Naive thymus-derived CD4-positive, alpha-beta T cell (primary cell): ENCODE data around the gene GRIA3. TPM values are rescaled to one million over a fixed set of nuclear protein-coding genes. Genes with fewer than 3 reads are reported as not detected.

Experiments
- ATAC-seq: fragments of 150-1000 bp; cut with Tn5 transposase; 2 replicates; pipeline ENCODE4 v1.10.0; 2021; ENCODE audit warnings: mild to moderate bottlenecking, moderate library complexity
- CTCF ChIA-PET: fragments of 350-600 bp; sonication (Branson Sonifier 250); formaldehyde crosslinking; loops from one replicate; lab custom pipeline; 2021; ENCODE audit warnings: antibody characterized with exemption; lab: Charles Lee
- POLR2A ChIA-PET: fragments of 350-600 bp; sonication (Branson Sonifier 250); formaldehyde crosslinking; loops from one replicate; lab custom pipeline; 2021; ENCODE audit warnings: antibody characterized with exemption, inconsistent platforms; lab: Charles Lee
- DNase-seq, 9 donors: peaks; one replicate each; pipeline versions ENCODE4 v3.0.0 to v3.0.0-alpha.2; 2020 to 2022; ENCODE audit warnings: mixed read lengths in 1 of 9
- H3K27ac ChIP-seq: one replicate; pipeline ENCODE4 v1.7.0; 2013; ENCODE audit warnings: mild to moderate bottlenecking, low read depth, low read length, moderate library complexity
- H3K27me3 ChIP-seq, 2 donors: one replicate each; pipeline ENCODE4 v1.7.0; 2013; ENCODE audit warnings: low read length in 2 of 2, mild to moderate bottlenecking in 2 of 2, moderate library complexity in 2 of 2; ENCODE audit not compliant: control insufficient read depth in 2 of 2, insufficient read depth in 2 of 2
- H3K36me3 ChIP-seq, 3 experiments: 1 replicate in 2 of 3; 2 replicates in 1 of 3; pipeline ENCODE4 v1.7.0; 2013; ENCODE audit warnings: low read length in 3 of 3, mild to moderate bottlenecking in 3 of 3, moderate library complexity in 1 of 3; ENCODE audit not compliant: insufficient read depth in 3 of 3, control insufficient read depth in 2 of 3
- H3K4me1 ChIP-seq, 2 donors: one replicate each; pipeline ENCODE4 v1.7.0; 2013; ENCODE audit warnings: low read length in 2 of 2, mild to moderate bottlenecking in 2 of 2, moderate library complexity in 1 of 2; ENCODE audit not compliant: control insufficient read depth in 2 of 2, insufficient read depth in 2 of 2
- H3K4me3 ChIP-seq: 2 replicates; pipeline ENCODE4 v1.7.0; 2013; ENCODE audit warnings: mild to moderate bottlenecking, low read length
- H3K9me3 ChIP-seq, 3 experiments: 1 replicate in 2 of 3; 2 replicates in 1 of 3; pipeline ENCODE4 v1.7.0; 2013; ENCODE audit warnings: low read length in 3 of 3; ENCODE audit not compliant: control insufficient read depth in 2 of 3
- H3K27ac Mint-ChIP-seq, 9 donors: one replicate each; pipeline ENCODE4 v1.8.0; 2020 to 2022; ENCODE audit warnings: mixed read lengths in 9 of 9, mild to moderate bottlenecking in 8 of 9, moderate library complexity in 5 of 9, inconsistent platforms in 2 of 9
- H3K27me3 Mint-ChIP-seq, 5 donors: one replicate each; pipeline ENCODE4 v1.8.0; 2021 to 2022; ENCODE audit warnings: mixed read lengths in 5 of 5, mild to moderate bottlenecking in 1 of 5
- H3K36me3 Mint-ChIP-seq, 5 donors: one replicate each; pipeline ENCODE4 v1.8.0; 2020 to 2022; ENCODE audit warnings: mixed read lengths in 5 of 5, mild to moderate bottlenecking in 3 of 5, inconsistent platforms in 1 of 5
- H3K4me1 Mint-ChIP-seq, 7 donors: one replicate each; pipeline ENCODE4 v1.8.0; 2020 to 2022; ENCODE audit warnings: mixed read lengths in 7 of 7, mild to moderate bottlenecking in 3 of 7, inconsistent platforms in 1 of 7
- H3K4me3 Mint-ChIP-seq, 10 donors: one replicate each; pipeline ENCODE4 v1.8.0; 2020 to 2022; ENCODE audit warnings: mild to moderate bottlenecking in 10 of 10, mixed read lengths in 10 of 10, moderate library complexity in 6 of 10, inconsistent platforms in 2 of 10
- H3K9me3 Mint-ChIP-seq, 11 donors: one replicate each; pipeline ENCODE4 v1.8.0; 2020 to 2022; ENCODE audit warnings: mixed read lengths in 11 of 11, mild to moderate bottlenecking in 4 of 11, inconsistent platforms in 1 of 11, moderate library complexity in 1 of 11
- intact Hi-C, 2 donors: fragments of 100-400 bp; cut with micrococcal nuclease; formaldehyde crosslinking; loops; one replicate each; pipeline ENCODE4 v1.15.1; 2023
- polyA plus RNA-seq, 2 donors: library from polyadenylated mRNA; unstranded; fragments of 300-500 nt; fragmentation: Illumina TruSeq; gene quantifications; one replicate each; pipeline ENCODE4 v1.2.3, GENCODE V29; 2021
- total RNA-seq, 6 experiments: library from RNA in 5 of 6; stranded (reverse) in 5 of 6; gene quantifications; 1 replicate in 5 of 6; 2 replicates in 1 of 6; pipeline ENCODE4 v1.2.3 and lab custom pipeline; 2021 to 2026

GRIA3 gene
- total and polyA plus RNA-seq, 7 experiments from 2014 or later = not detected

GRCh38 chrX:123223409-123223808 is 39.3 kb downstream of the GRIA3 start:
- Histone ChIP-seq H3K36me3 (no peaks in the 10 kb centered on the region), H3K27ac (no peak overlapping the region), H3K4me1 (no peaks in the 10 kb centered on the region), H3K4me3 (no peak overlapping the region), H3K9me3 (no peaks in the 10 kb centered on the region), H3K27me3 (no peaks in the 10 kb centered on the region)
- H3K36me3 Mint-ChIP-seq = no peaks in the 10 kb centered on the region
- H3K4me1 Mint-ChIP-seq = peaks cover 0 to 2% (median 0%) of the 10 kb centered on the region in 7 donors
- intact Hi-C loops = no loop called here
- no peak overlapping the region for H3K27ac Mint-ChIP-seq
- CTCF ChIA-PET = no interaction called here
- DNase-seq (no peak), ATAC-seq (no peak)
- peaks cover 0 to 3% (median 0%) of the 10 kb centered on the region in 11 donors for H3K9me3 Mint-ChIP-seq
- POLR2A ChIA-PET = no interaction called here
- no peaks in the 10 kb centered on the region for H3K27me3 Mint-ChIP-seq
- H3K4me3 Mint-ChIP-seq = no peak overlapping the region

- intact Hi-C loops = no loop called here
- Mint-ChIP-seq H3K4me1 (no peaks in the 10 kb centered on the region), H3K4me3 (no peak overlapping the region), H3K36me3 (no peaks in the 10 kb centered on the region), H3K27ac (no peak overlapping the region), H3K9me3 (peaks cover 0 to 3% (median 0%) of the 10 kb centered on the region in 11 donors), H3K27me3 (no peaks in the 10 kb centered on the region)
- Histone ChIP-seq H3K9me3 (no peaks in the 10 kb centered on the region), H3K4me3 (no peak overlapping the region), H3K4me1 (no peaks in the 10 kb centered on the region), H3K36me3 (no peaks in the 10 kb centered on the region), H3K27me3 (no peaks in the 10 kb centered on the region), H3K27ac (no peak overlapping the region)
- no peak for ATAC-seq
- CTCF ChIA-PET = no interaction called here
- POLR2A ChIA-PET = no interaction called here
- no peak for DNase-seq
These were observed 39.8 kb downstream of the GRIA3 start for GRCh38 chrX:123223859-123224258.

GRCh38 chrX:123230798-123231197 is 46.7 kb downstream of the GRIA3 start:
- Histone ChIP-seq H3K27me3 (no peaks in the 10 kb centered on the region), H3K27ac (no peak overlapping the region), H3K9me3 (no peaks in the 10 kb centered on the region), H3K36me3 (no peaks in the 10 kb centered on the region), H3K4me1 (no peaks in the 10 kb centered on the region), H3K4me3 (no peak overlapping the region)
- no peak for ATAC-seq
- POLR2A ChIA-PET = no interaction called here
- Mint-ChIP-seq H3K4me3 (no peak overlapping the region), H3K4me1 (no peaks in the 10 kb centered on the region), H3K27me3 (no peaks in the 10 kb centered on the region), H3K27ac (no peak overlapping the region), H3K36me3 (no peaks in the 10 kb centered on the region), H3K9me3 (no peaks in the 10 kb centered on the region)
- DNase-seq = no peak
- intact Hi-C loops = no loop called here
- CTCF ChIA-PET = no interaction called here

- H3K9me3 Mint-ChIP-seq = peaks cover 0 to 1% (median 0%) of the 10 kb centered on the region in 11 donors
- Histone ChIP-seq H3K4me1 (no peaks in the 10 kb centered on the region), H3K27me3 (no peaks in the 10 kb centered on the region), H3K9me3 (no peaks in the 10 kb centered on the region), H3K27ac (no peak overlapping the region), H3K36me3 (no peaks in the 10 kb centered on the region), H3K4me3 (no peak overlapping the region)
- H3K4me3 Mint-ChIP-seq = no peak overlapping the region
- H3K36me3 Mint-ChIP-seq = no peaks in the 10 kb centered on the region
- no peaks in the 10 kb centered on the region for H3K27me3 Mint-ChIP-seq
- ChIA-PET POLR2A (no interaction called here), CTCF (no interaction called here)
- ATAC-seq (no peak), DNase-seq (no peak)
- H3K4me1 Mint-ChIP-seq = no peaks in the 10 kb centered on the region
- intact Hi-C loops = no loop called here
- no peak overlapping the region for H3K27ac Mint-ChIP-seq
These were observed 52.8 kb downstream of the GRIA3 start for GRCh38 chrX:123236859-123237258.

DNA sequence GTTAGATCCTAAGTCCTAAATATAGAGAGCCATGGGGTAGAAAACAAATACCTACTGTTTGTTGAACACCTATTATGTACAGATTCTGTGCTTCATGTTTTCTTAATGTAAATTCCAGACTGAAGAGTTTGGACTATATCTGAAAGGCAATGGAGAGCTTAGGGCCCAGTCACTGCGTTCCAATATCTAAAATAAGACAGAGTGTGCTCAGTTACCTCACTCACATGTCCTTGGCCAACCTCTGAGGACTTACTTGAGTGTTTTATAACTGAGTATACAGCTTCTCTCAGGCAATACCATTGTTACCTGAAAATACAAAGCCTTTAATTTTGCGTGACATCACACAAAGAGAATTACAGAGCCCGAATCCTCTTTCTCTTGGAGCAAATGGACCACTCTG is 53.2 kb downstream of the GRIA3 start:
- no peaks in the 10 kb centered on the region for H3K36me3 Mint-ChIP-seq
- Histone ChIP-seq H3K36me3 (no peaks in the 10 kb centered on the region), H3K27me3 (no peaks in the 10 kb centered on the region), H3K4me1 (no peaks in the 10 kb centered on the region), H3K27ac (no peak overlapping the region), H3K9me3 (no peaks in the 10 kb centered on the region), H3K4me3 (no peak overlapping the region)
- DNase-seq (no peak), ATAC-seq (no peak)
- POLR2A ChIA-PET = no interaction called here
- peaks cover 0 to 1% (median 0%) of the 10 kb centered on the region in 11 donors for H3K9me3 Mint-ChIP-seq
- CTCF ChIA-PET = no interaction called here
- H3K27ac Mint-ChIP-seq = no peak overlapping the region
- no peaks in the 10 kb centered on the region for H3K4me1 Mint-ChIP-seq
- H3K4me3 Mint-ChIP-seq = no peak overlapping the region
- intact Hi-C loops = no loop called here
- no peaks in the 10 kb centered on the region for H3K27me3 Mint-ChIP-seq

DNA sequence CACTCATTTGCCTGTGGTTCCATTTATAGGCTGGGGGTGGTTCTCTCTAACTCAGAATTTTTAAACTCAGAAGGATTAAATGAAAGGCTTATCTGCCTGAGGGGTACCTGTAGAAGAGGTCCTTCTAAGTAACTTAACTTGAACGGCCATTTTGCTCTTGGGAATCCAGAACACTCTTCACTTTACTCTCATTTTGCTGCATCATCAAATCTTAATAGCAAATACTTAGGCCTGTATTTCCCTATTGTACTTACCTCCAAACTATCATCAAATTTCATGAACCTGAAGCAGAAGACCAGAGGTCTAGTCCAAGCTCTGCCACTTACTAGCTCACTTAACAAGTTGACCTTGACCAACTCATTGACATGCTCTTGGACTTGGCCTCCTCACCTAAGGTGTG is 70.4 kb downstream of the GRIA3 start:
- H3K4me1 ChIP-seq = no peaks in the 10 kb centered on the region
- H3K36me3 Mint-ChIP-seq = no peaks in the 10 kb centered on the region
- no peaks in the 10 kb centered on the region for H3K9me3 ChIP-seq
- H3K4me1 Mint-ChIP-seq = no peaks in the 10 kb centered on the region
- H3K27ac Mint-ChIP-seq = no peak overlapping the region
- intact Hi-C loops = no loop called here
- H3K4me3 ChIP-seq = no peak overlapping the region
- H3K36me3 ChIP-seq = no peaks in the 10 kb centered on the region
- no peak for ATAC-seq
- peaks cover 0 to 7% (median 0%) of the 10 kb centered on the region in 11 donors for H3K9me3 Mint-ChIP-seq
- H3K27ac ChIP-seq = no peak overlapping the region
- H3K27me3 Mint-ChIP-seq = peaks cover 0 to 12% (median 0%) of the 10 kb centered on the region in 5 donors
- POLR2A ChIA-PET = no interaction called here
- H3K4me3 Mint-ChIP-seq = no peak overlapping the region
- CTCF ChIA-PET = no interaction called here
- DNase-seq = no peak
- no peaks in the 10 kb centered on the region for H3K27me3 ChIP-seq

- Histone ChIP-seq H3K4me1 (no peaks in the 10 kb centered on the region), H3K36me3 (no peaks in the 10 kb centered on the region), H3K9me3 (no peaks in the 10 kb centered on the region), H3K27me3 (no peaks in the 10 kb centered on the region), H3K4me3 (no peak overlapping the region), H3K27ac (no peak overlapping the region)
- CTCF ChIA-PET = no interaction called here
- Mint-ChIP-seq H3K9me3 (peaks cover 0 to 7% (median 0%) of the 10 kb centered on the region in 11 donors), H3K27ac (no peak overlapping the region), H3K36me3 (no peaks in the 10 kb centered on the region), H3K4me1 (no peaks in the 10 kb centered on the region), H3K27me3 (peaks cover 0 to 12% (median 0%) of the 10 kb centered on the region in 5 donors), H3K4me3 (no peak overlapping the region)
- ATAC-seq (no peak), DNase-seq (no peak)
- intact Hi-C loops = no loop called here
- POLR2A ChIA-PET = no interaction called here
These were observed 72.3 kb downstream of the GRIA3 start for GRCh38 chrX:123256378-123256777.
